Measurements from ENCODE around the gene MEGF8. TPM values are rescaled to one million over a fixed set of nuclear protein-coding genes. Genes with fewer than 3 reads are reported as not detected.

MEGF8 gene
- polyA plus RNA-seq, 1 donor from 2014 or later: 21.5 TPM

GRCh38 chr19:42411581-42412178, 86.2 kb downstream of the MEGF8 start:
- Histone ChIP-seq H3K27me3 (ENCODE audit: insufficient read depth, low read depth, low read length) (no peaks in the 10 kb centered on the region), H3K9ac (ENCODE audit: low read length) (no peak overlapping the region), H3F3A (ENCODE audit: insufficient read depth, low read length, poor library complexity, severe bottlenecking) (no peaks in the 10 kb centered on the region), H2AFZ (ENCODE audit: low read depth, low read length) (no peak overlapping the region), H3K36me3 (ENCODE audit: insufficient read depth, low read length) (no peaks in the 10 kb centered on the region), H3K27ac (ENCODE audit: low read length) (no peak overlapping the region), H3K79me2 (replicated peaks; ENCODE audit: insufficient read depth, low read length) (no peaks in the 10 kb centered on the region), H4K20me1 (ENCODE audit: insufficient read depth) (no peaks in the 10 kb centered on the region), H3K4me2 (ENCODE audit: low read length) (no peak overlapping the region), H3K9me3 (ENCODE audit: low read length) (no peaks in the 10 kb centered on the region), H3K4me3 (ENCODE audit: low read length) (no peak overlapping the region), H3K9me2 (ENCODE audit: insufficient read depth, low read length) (no peaks in the 10 kb centered on the region)
- TF ChIP-seq TAF1 (IDR thresholded peaks at IDR 0.05; ENCODE audit: low read depth): no peak
- no peak for TF ChIP-seq SMC3 (conservative IDR thresholded peaks at IDR 0.05; ENCODE audit: poor library complexity)
- TF ChIP-seq, protein P1, sequence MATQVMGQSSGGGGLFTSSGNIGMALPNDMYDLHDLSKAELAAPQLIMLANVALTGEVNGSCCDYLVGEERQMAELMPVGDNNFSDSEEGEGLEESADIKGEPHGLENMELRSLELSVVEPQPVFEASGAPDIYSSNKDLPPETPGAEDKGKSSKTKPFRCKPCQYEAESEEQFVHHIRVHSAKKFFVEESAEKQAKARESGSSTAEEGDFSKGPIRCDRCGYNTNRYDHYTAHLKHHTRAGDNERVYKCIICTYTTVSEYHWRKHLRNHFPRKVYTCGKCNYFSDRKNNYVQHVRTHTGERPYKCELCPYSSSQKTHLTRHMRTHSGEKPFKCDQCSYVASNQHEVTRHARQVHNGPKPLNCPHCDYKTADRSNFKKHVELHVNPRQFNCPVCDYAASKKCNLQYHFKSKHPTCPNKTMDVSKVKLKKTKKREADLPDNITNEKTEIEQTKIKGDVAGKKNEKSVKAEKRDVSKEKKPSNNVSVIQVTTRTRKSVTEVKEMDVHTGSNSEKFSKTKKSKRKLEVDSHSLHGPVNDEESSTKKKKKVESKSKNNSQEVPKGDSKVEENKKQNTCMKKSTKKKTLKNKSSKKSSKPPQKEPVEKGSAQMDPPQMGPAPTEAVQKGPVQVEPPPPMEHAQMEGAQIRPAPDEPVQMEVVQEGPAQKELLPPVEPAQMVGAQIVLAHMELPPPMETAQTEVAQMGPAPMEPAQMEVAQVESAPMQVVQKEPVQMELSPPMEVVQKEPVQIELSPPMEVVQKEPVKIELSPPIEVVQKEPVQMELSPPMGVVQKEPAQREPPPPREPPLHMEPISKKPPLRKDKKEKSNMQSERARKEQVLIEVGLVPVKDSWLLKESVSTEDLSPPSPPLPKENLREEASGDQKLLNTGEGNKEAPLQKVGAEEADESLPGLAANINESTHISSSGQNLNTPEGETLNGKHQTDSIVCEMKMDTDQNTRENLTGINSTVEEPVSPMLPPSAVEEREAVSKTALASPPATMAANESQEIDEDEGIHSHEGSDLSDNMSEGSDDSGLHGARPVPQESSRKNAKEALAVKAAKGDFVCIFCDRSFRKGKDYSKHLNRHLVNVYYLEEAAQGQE (IDR thresholded peaks at IDR 0.05; ENCODE audit: borderline replicate concordance): no peak
- no peak for TF ChIP-seq POLR2AphosphoS5 (IDR thresholded peaks at IDR 0.05)
- TF ChIP-seq MXI1 (conservative IDR thresholded peaks at IDR 0.05; ENCODE audit: poor library complexity, severe bottlenecking): no peak
- TF ChIP-seq CTCF (IDR thresholded peaks at IDR 0.05; ENCODE audit: poor library complexity, severe bottlenecking): no peak
- TF ChIP-seq RAD21 (conservative IDR thresholded peaks at IDR 0.05): no peak
- no peak for TF ChIP-seq EP300 (conservative IDR thresholded peaks at IDR 0.05; ENCODE audit: poor library complexity, severe bottlenecking)
- TF ChIP-seq EZH2 (IDR thresholded peaks at IDR 0.05; ENCODE audit: borderline replicate concordance, insufficient read depth, low read length, poor library complexity, severe bottlenecking): no peak

GRCh38 chr19:42412227-42412626, 86.8 kb downstream of the MEGF8 start:
- TF ChIP-seq TAF1 (IDR thresholded peaks at IDR 0.05; ENCODE audit: low read depth) (no peak), RAD21 (conservative IDR thresholded peaks at IDR 0.05) (no peak), CTCF (IDR thresholded peaks at IDR 0.05; ENCODE audit: poor library complexity, severe bottlenecking) (no peak), POLR2AphosphoS5 (IDR thresholded peaks at IDR 0.05) (no peak), MXI1 (conservative IDR thresholded peaks at IDR 0.05; ENCODE audit: poor library complexity, severe bottlenecking) (no peak), SMC3 (conservative IDR thresholded peaks at IDR 0.05; ENCODE audit: poor library complexity) (no peak), EP300 (conservative IDR thresholded peaks at IDR 0.05; ENCODE audit: poor library complexity, severe bottlenecking) (no peak)
- TF ChIP-seq, protein P1 (IDR thresholded peaks at IDR 0.05; ENCODE audit: borderline replicate concordance): no peak
- no peaks in the 10 kb centered on the region for H3K9me2 ChIP-seq (ENCODE audit: insufficient read depth, low read length)
- no peak overlapping the region for H3K4me3 ChIP-seq (ENCODE audit: low read length)
- no peaks in the 10 kb centered on the region for H3K27me3 ChIP-seq (ENCODE audit: insufficient read depth, low read depth, low read length)
- no peaks in the 10 kb centered on the region for H3K9me3 ChIP-seq (ENCODE audit: low read length)
- H3K27ac ChIP-seq (ENCODE audit: low read length): no peak overlapping the region
- H3K79me2 ChIP-seq (replicated peaks; ENCODE audit: insufficient read depth, low read length): no peaks in the 10 kb centered on the region
- H3F3A ChIP-seq (ENCODE audit: insufficient read depth, low read length, poor library complexity, severe bottlenecking): no peaks in the 10 kb centered on the region
- H2AFZ ChIP-seq (ENCODE audit: low read depth, low read length): no peak overlapping the region
- H3K4me2 ChIP-seq (ENCODE audit: low read length): no peak overlapping the region
- no peaks in the 10 kb centered on the region for H3K36me3 ChIP-seq (ENCODE audit: insufficient read depth, low read length)
- H3K9ac ChIP-seq (ENCODE audit: low read length): no peak overlapping the region
- no peaks in the 10 kb centered on the region for H4K20me1 ChIP-seq (ENCODE audit: insufficient read depth)

Measured in neural cell (in vitro differentiated cells).